Esophagus mucosa (tissue), 1 donor: ENCODE data around the gene FRRS1L. TPM values are rescaled to one million over a fixed set of nuclear protein-coding genes. Genes with fewer than 3 reads are reported as not detected.
A peak's percentile ranks its signal among the peaks of the same experiment; 100 is the strongest.

Source experiments
- ATAC-seq: fragments of 200-7000 bp; cut with Tn5 transposase; one replicate; pipeline ENCODE4 v1.9.1; 2020
- total RNA-seq: library from RNA; stranded (reverse); gene quantifications from one replicate; pipeline ENCODE4 v1.2.4, GENCODE V29; 2023
- donor health status: DM: yes; HTN: yes; CAD: no.

Gene FRRS1L
- total RNA-seq, 1 donor from 2014 or later: not detected

DNA sequence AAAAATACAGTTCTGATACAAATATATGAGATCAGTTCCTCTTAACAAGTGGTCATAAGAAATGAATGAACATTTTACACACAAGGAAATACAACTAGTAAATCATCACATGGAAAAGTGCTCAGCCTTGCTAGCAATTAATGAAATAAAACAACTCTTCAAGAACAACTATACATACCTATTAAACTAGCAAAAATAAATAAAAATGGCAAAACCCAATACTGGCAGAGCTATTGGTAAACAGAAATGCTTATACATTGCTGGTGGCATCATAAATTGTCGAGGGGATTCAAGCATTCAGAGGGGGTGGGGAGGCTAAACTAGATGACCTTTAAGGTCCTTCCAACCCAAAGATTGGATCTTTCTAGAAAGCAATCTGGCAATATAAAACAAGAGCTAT, 5.9 kb upstream of the FRRS1L start:
- no peak for ATAC-seq

DNA sequence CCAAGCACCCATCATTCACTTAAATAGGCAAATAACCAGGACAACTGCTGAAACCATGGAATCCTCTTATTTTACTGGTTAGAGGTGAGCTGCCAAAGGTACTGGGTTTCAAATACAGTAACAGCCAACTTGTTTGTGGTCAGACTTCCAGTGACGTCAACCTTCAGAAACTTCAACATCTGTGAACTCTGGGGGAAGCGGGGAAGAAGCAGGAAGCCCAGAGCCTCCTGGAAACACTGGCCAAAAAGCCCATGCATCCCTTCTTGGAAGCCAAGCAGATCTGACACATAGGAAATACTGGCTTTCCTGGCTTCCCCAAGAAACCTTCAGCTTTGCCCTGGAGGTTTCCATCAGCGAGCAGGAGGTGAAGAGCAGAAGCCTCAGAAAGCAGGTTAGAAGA, 4.9 kb upstream of the FRRS1L start:
- ATAC-seq: no peak

DNA sequence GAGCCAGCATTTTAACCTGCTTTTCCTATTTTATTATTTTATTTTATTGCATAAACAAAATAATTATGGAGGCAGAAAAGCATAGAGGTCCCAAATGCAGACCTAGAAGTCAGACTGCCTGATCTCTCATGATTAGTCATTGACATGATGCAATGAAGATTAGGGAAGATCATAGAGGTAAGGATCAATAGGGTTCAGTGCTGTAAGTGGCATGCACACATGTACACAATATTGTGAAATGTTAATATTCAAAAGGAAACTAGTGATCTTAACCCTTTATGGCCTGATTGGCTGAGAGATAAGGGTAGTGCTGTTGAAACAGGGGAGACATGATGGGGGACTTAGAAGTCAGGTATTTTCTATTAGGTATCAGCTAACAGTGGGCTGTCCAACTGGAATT, 1.1 kb upstream of the FRRS1L start:
- ATAC-seq: peak; percentile 22

DNA sequence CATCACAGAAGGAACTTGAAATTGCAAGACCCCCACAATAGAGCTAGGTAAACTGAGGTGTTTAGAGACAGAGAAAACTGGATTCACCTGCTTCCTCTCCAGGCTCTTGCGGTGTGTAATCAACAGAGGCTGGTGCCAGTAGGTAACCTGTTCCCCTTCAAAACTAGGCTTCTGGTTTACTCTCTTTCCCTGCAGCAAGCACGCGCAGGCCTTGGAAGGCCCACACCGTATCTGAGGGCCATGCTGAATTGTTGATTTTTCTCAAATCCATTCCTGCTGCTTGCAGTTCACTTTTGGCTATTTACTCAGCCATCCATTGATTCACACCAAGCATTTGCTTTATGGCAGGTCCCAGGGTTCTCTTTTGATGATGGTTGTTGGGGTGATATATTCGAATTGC, 667 bp upstream of the FRRS1L start:
- ATAC-seq: no peak

DNA sequence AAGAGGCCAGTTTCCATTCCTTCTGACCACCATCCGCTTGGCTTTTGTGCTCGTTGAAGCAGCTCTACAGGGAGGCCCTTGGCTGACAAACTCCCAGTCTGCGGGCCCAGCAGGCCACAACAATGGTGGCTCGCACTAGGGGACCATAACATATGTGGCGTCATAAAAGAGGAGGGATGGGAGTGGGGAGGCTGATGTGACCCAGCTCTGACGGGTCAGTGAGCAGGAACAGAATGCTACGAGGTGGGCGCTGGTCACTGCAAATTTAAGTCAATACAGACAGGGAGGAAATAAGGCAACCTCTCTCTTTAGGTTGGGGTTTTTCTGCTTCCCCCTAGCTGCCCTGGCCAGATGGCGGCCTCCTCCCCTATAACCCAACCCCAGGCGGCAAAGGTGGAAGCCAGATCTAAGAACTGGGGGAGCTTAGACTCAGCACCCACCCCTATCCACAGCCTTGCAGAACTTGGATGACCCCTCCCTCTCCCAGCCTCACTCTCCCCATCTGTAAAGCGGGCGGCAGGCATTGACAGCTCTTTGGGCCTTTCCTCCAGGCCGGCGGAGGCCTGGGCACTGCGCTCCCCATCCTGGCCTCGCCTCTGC, 778 bp downstream of the FRRS1L start:
- no peak for ATAC-seq

DNA sequence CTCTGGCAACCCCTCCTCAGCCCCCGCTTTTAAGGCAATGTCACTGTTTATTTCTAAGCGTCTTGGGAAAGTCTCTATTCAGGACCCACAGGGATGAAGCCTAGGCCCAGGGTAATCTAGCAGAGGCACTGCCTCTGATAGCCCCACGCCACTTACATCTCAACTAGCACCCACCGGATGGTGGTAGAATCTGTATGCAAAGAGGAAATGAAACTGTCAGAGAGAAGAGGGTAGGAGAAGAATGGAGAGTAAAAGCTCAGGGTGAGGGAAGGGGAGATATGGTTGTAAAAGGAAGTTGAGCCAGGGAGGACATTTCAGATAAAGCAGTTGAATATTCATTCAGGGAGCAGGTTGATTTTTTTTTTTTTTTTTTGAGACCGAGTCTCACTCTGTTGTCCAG, 3.0 kb downstream of the FRRS1L start:
- ATAC-seq: no peak

DNA sequence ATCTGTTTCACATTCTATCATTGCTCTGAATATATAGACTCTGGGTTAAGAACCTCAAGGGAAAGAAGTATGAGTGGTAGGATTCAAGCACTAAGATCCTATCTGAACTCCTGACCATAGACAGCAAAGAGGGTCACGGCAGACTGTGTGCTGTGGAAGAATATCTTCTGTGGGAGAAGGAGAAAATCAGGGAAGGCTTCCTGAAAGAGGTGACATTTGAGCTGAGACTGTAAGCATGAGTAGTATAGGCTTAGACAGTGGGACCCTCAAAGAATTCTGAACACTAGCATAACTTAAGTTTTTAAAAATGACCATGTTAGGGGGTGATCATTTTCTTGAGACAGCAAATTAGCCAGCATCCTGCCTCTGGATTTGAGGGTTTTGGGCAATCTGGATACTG, 3.9 kb downstream of the FRRS1L start:
- ATAC-seq: no peak

DNA sequence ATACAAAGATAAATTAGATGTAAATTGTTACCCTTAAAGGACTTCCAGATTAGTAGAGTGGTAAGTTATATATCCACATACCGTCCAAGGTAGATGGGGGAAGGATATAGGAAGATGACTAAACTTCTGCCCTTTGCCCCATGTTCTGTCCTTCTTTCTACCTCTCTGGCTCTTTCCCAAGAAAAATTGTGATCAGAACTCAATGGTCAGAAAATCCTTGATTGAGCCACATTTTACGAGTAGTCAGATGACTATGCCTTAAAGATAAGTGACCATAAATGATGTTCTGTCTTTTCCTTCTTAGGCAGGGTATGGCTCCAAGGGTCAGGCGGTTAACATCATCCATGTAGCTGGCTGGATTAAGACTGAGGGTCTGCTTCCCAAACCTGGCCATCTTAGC, 4.4 kb downstream of the FRRS1L start:
- ATAC-seq: no peak

DNA sequence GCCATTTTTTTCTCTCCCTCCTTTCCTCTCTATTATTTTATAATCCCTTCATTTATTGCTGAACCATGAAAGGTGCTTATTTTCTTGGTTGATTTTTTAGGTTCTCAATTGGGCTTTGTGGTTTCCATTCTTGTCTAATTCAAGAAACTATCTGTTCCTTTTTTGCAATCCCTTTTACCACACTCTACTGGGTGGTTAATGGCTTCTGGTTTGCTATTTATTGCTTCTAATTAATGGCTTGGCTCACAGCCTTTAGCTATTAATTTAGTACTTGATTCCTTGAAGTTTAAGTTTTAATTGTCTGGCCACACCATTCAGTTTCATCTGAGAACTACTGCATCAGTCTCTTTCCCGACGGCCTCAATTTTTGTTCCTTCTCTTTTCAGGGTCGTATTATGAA, 5.6 kb downstream of the FRRS1L start:
- no peak for ATAC-seq

DNA sequence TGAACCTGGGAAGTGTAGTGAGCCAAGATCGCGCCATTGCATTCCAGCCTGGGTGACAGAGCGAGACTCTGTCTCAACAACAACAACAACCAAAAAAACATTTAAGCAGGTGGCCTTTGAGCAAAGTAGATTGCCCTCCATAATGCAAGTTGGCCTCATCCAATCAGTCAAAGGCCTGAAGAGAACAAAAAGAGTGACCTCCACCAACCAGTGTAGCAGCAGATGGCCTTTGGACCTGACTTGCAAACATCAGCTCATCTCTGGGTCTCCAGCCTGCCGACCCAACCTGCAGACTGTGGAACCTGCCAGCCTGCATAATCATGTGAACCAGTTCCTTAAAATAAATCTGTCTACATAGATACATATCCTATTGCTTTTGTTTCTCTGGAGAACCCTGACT, 7.5 kb downstream of the FRRS1L start:
- ATAC-seq: no peak

DNA sequence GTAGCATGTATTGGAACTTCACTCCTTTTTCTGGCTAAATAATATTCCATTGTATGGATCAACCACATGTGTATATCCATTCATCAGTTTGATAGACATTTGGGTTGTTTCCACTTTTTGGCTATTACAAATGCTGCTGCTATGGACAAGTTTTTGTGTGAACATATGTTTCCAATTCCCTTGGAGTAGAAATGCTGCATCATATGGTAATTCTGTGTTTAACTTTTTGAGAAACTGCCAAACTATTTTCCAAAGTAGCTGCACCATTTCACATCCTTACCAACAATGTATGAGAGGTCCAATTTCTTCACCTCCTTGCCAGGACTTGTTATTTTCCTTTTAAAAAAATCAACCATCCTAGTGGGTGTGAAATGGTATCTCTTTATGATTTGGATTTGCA, 8.4 kb downstream of the FRRS1L start:
- no peak for ATAC-seq

DNA sequence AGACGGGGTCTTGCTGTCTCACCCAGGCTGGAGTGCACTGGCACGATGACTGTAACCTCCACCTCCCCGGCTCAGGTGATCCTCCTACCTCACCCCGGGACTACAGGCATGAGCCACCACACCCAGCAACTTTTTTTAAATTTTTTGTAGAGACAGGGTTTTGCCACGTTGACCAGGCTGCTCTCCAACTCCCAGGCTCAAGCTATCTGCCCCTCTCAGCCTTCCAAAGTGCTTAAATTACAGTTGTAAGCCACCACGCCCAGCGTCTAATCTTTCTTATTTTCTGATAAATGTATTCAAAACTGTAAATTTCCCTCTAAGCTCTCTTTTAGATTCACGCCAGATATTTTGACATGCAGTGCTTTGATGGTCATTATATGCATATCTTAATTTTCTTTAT, 10.3 kb downstream of the FRRS1L start:
- ATAC-seq: no peak

DNA sequence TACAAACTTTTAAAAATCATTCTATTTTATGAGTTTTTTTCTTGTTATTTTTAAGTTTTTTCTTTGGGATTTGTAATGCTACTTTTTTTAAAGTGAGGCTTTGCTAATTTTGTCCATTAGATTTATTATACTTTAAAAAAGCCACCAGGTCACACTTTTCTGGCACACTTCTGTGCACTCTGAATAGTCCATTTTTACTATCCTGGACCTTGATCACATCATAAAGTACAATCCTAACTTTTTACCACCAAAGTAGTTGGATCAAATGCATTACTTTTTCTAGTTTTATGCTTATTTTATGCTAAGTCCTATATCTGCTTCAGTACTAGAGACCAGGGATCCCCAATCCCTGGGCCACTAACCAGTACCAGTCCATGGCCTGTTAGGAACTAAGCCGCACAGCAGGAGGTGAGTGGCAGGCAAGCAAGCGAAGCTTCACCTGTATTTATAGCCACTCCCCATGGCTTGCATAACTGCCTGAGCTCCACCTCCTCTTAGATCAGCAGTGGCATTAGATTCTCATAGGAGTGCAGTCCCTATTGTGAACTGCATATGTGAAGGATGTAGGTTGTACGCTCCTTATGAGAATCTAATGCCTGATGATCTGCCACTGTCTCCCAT, 16.0 kb downstream of the FRRS1L start:
- ATAC-seq: peak; percentile 67

DNA sequence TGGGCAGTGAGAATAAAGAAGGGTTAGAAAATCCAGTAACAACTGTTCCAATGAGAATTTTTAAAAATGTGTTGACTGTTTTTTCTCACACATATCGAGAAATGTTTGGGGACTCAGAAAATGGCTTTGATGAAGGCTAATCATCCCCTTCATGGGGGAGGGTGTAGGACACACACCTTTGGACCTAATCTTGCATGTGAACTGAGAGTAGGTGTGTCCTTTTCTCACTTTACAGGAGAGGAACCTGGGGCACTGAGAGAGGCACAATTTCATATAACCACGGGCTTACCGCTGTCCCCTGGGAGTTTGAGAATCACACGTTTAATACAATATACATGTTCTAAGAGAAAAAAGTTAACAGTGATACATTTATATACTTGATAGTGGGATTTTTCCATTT, 17.3 kb downstream of the FRRS1L start:
- no peak for ATAC-seq

DNA sequence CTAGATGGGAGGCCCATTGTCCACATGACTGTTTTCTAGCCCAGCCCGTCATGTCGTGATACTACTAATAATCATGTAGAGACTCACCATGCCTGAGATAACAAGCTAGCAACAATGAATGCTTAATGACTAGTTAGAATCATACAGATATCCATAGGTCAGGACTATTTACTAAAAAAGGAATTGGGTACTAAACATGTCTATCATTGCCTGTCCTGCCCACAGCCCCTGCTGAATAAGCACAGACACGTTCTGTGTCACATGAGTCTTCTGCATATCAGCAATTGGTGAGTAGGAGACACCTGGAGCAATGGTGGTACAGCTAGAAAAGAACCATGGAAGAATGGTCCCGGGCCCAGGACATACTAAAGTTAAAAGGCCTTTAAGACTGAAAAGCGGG, 18.0 kb downstream of the FRRS1L start:
- no peak for ATAC-seq

DNA sequence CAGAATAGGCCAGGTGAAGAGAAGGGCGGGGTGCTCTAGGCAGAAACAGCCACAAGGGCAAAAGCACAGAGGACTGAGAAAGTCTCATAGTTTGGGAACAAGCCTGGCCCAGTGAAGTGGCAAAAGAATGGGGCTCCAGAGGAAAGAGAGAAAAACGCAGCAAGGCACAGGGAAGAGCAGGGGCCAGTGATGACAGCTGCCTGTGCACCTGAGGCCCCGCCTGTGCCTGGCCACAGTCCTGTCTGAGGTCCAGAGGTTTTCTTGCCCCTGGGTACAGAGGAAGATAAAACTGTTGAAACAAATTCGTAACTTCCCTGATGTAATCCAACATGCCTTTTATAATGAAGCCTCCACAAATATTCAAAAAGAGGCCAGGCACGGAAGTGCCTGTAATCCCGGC, 22.0 kb downstream of the FRRS1L start:
- ATAC-seq: no peak

DNA sequence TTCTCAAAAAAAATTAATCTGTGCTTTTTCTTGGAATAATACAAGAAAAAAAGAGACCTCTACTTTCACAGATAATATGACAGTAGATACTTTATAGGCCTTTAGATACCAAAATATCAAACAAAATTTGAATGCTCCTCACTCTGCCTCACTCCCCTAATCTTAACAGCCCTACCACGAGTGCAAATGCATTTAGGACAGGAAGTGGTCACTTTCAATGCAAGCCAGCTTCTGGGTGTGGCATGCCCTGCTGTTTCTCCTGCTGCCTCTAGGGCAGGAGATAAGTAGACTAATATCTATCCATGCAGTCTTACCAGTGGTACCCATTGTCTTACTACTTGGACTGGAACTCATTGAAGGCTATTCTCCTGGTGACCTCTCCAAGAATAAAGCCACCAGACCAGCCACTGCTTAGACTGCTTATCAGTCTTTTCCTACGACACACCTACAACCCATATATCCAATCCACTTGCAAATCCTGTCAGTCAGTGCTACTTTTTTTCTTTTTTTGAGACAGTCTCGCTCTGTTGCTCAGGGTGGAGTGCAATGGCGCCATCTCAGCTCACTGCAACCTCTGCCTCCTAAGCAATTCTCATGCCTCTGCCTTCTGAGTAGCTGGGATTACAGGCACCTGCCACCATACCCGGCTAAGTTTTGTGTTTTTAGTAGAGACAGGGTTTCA, 23.0 kb downstream of the FRRS1L start:
- peak; percentile 26 for ATAC-seq

DNA sequence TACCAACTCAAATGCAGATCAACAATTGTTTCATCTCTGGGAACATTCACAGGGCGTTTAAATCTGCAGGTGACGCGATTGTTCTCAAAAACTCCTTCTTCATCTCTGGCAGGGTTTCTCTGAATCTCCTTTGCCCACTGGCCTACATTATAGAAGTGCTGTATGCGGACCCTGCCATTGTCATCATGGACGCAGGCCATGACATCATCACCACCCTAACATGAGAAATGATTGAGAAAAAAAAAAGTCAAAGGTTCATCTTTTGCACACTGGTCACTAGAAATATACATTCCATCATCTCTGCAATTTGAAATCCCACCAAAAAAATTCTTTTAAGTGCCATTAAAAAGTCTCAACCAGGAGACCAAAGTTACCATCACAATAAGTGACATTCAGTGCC, 25.7 kb downstream of the FRRS1L start:
- no peak for ATAC-seq

DNA sequence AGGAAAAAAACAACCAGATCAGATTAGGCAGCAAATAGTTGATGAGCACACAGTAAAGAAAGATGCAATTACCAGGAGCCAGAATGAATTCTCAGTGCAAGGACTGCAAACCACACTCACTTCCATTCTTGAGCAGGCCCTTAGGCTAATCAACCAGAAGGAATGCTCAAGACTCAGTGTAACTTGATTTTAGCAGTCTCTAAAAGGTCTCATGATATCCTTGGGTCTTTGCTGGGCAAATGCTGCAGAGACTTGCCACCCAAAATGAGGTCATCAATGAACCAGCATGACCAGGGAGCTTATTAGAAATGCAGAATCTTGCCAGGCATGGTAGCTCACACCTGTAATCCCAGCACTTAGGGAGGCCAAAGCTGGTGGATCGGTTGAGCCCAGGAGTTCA, 27.2 kb downstream of the FRRS1L start:
- no peak for ATAC-seq

DNA sequence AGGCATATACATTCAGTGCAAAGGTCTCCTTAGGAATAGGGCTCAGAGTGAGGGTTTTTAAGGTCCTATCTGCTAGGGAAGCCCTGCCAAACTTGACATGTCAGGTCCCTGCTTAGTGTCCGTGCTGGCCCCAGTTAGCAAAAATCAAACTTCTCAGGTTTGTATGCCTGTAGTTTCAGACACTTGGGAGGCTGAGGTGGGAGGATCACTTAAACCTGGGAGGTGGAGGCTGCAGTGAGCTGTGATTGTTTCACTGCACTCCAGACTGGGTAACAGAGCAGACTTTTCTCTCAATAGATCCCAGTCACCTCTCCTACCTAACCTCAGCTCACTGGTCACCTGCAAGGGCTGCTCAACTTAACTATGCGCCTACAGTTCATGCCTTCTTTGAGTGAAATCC, 28.6 kb downstream of the FRRS1L start:
- no peak for ATAC-seq

DNA sequence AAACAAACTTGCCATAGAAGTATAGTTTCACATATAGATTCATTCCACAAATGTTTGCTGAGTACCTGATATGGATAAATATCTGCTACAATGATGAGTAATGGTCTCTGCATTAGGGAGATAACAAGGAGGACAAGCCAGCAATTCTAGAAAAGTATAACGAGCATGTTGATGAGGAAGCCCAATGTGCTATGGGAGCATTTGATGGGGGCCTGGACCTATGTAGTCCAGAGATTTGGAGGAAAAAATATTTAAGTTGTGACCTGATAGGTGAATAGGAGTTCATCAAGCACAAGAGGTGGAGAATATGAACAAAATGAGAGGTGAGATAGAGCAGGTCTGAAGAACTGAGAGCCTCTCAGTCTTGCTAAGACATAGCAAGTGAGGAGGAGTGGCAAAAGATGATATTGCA, 32.9 kb downstream of the FRRS1L start:
- ATAC-seq: no peak

DNA sequence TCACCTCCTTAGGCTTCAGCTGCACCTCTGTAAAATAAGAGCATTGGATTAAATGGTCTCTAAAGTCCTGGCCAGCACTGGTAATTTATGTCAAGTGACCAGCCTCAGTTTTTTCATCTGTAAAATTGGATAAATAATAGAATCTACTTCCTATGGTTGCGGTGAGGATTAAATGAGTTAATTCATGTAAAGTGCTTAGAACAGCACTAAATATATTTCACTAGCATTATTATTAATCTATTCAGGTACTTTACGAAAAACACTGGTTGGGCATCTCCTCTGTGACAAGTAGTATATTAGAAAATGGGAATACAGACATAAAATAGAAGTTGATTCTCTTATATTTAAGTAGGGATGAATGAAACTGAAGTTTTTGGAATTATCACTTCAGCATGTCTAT, 33.5 kb downstream of the FRRS1L start:
- no peak for ATAC-seq

DNA sequence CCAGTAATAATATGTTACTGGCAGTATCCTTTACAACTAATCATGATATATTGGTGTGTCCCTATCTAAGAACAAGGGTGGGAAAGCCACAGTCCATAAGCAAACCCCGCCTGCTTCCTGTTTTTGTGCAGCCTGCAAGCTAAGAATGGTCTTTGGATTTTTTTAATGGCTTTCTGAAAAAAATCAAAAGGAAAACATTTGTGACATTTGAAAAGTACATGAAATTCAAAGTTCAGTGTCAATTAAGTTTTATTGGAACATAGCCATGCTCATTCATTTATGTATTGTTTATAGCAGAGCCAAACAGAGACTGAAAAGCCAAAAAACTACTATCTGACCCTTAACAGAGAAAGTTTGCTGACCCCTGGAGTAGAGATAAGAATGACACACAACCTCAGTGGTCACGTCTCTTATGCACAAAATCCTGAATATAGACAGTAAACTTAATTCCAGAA, 34.5 kb downstream of the FRRS1L start:
- ATAC-seq: no peak

DNA sequence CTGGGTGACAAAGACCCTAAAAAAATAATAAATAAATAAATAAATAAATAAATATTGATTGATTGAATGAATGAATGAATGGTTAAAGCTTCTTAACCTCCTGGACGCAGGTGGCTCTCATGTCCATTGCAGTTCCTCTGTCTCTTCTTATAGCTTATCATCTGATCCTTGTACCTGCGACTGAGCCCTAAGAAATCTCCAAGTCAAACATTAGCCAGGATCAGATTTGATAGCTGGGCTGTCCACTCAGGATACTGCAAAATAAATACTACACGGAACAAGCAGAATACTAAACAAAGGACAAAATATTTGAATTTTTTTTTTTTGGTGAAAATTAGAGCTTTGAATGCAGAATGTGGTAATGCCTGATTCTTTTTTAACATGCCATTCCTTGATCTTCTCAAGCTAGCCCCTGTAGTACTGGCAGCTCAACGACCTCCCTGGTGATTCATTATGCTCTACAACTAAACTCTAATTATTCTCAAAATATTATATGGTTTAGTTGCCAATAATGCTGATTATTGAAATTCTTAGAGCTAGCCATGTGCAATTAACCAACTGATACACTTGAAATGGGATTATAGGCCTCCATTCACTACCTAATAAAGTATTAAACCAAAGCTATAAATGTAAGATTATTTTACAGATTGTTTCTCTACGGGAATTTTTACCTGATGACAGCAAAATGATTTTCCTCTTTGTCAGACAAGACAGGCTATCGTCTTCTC, 37.4 kb downstream of the FRRS1L start:
- ATAC-seq: no peak
